Transverse colon (tissue), 4 donors: ENCODE results near the gene RGS6. TPM values are rescaled to one million over a fixed set of nuclear protein-coding genes. Genes with fewer than 3 reads are reported as not detected.

Experiments used
- DNase-seq: peaks from one replicate; pipeline ENCODE4 v3.0.0-alpha.2; 2019
- H3K27ac ChIP-seq, 4 donors: fragments of 200-600 bp; sonication (generic); 2 replicates each; pipeline ENCODE4 v1.5.1; 2016 to 2018; ENCODE audit warnings: inconsistent platforms in 4 of 4
- H3K27me3 ChIP-seq: fragments of 200-600 bp; sonication (generic); 2 replicates; pipeline ENCODE4 v1.5.1; 2017; ENCODE audit warnings: inconsistent platforms
- H3K36me3 ChIP-seq, 4 donors: fragments of 200-600 bp; sonication (generic); 2 replicates each; pipeline ENCODE4 v1.5.1; 2017 to 2019; ENCODE audit warnings: inconsistent platforms in 4 of 4
- H3K4me1 ChIP-seq, 4 donors: fragments of 200-600 bp; sonication (generic); 2 replicates each; pipeline ENCODE4 v1.5.1; 2017 to 2020; ENCODE audit warnings: inconsistent platforms in 4 of 4
- H3K4me3 ChIP-seq, 4 donors: fragments of 200-600 bp; sonication (generic); 1 replicate in 1 of 4; 2 replicates in 3 of 4; pipeline versions ENCODE4 v1.5.1 to v1.6.1; 2017 to 2019; ENCODE audit warnings: inconsistent platforms in 4 of 4
- H3K9me3 ChIP-seq, 2 donors: fragments of 200-600 bp; sonication (generic); 2 replicates each; pipeline ENCODE4 v1.5.1; 2017 to 2019; ENCODE audit warnings: inconsistent platforms in 2 of 2
- EP300 ChIP-seq: sonication (generic); formaldehyde crosslinking; IDR thresholded peaks from one replicate; pipeline ENCODE4 v1.6.1; 2017; ENCODE audit warnings: antibody characterized with exemption, low read depth
- POLR2A ChIP-seq: fragments of 450-650 bp; IDR thresholded peaks from one replicate; pipeline ENCODE4 v1.6.1; 2016; ENCODE audit warnings: antibody characterized with exemption, mild to moderate bottlenecking, moderate library complexity
- POLR2AphosphoS5 ChIP-seq, 3 donors: sonication (generic); formaldehyde crosslinking; IDR thresholded peaks; one replicate each; pipeline ENCODE4 v1.6.1; 2016; ENCODE audit warnings: antibody characterized with exemption in 3 of 3
- WGBS, 2 donors: methylation state at CpG; one replicate each; pipeline ENCODE4 v1.1.5; 2018; ENCODE audit warnings: low coverage in 1 of 2; 5-methylcytosine and 5-hydroxymethylcytosine counted together
- in situ Hi-C, 4 donors: fragments of 200-750 bp; cut with MboI; loops; one replicate each; pipeline versions ENCODE4 v1.15.0 to v1.15.1; 2017; ENCODE audit warnings: low sequenced_read_pairs in 3 of 4, low pct_ligation_motif_present in 1 of 4, low pct_unique_long_range_greater_than_20kb in 1 of 4
- intact Hi-C: fragments of 100-400 bp; cut with DNase I; formaldehyde crosslinking; loops from one replicate; pipeline ENCODE4 v1.15.1; 2023; ENCODE audit warnings: low total_unique reads
- total RNA-seq, 4 donors: library from RNA; depleted of rRNA; stranded (reverse); fragments of >200 nt; gene quantifications; one replicate each; pipeline ENCODE4 v1.1.0, GENCODE V29; 2016
- TF ChIP-seq, protein P1 (sequence below), 5 experiments: fragments of 200-600 bp in 3 of 5; fragments of 450-650 bp in 2 of 5; sonication (generic) in 3 of 5; IDR thresholded peaks; 1 replicate in 2 of 5; 2 replicates in 3 of 5; pipeline ENCODE4 v1.5.1; 2016 to 2017; ENCODE audit warnings: antibody characterized with exemption in 5 of 5, inconsistent platforms in 3 of 5, mild to moderate bottlenecking in 2 of 5, moderate library complexity in 1 of 5

Gene RGS6
- total RNA-seq, 4 donors from 2014 or later: 0.41 to 0.48 TPM; not detected in 2

DNA sequence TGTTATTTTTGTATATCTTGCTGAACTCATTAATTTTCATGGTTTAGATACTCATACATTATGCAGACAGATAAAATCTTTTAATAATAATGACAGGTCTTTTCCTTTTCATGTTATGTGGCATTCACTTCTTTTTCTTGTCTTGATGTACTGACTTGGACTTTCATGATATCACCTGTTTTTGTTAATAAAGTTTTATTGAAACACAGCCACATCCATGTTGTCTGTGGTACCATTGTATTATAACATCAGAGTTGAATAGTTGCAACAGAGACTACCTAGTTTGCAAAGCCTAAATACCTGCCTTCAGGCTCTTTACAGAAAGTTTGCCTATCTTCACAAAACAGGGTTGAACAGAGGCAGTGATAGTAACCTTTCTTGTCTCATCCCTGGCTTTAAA lies 85.1 kb downstream of the RGS6 start:
- TF ChIP-seq POLR2A (no peak), EP300 (no peak), POLR2AphosphoS5 (IDR thresholded peaks at IDR 0.05) (no peak)
- TF ChIP-seq, protein P1, sequence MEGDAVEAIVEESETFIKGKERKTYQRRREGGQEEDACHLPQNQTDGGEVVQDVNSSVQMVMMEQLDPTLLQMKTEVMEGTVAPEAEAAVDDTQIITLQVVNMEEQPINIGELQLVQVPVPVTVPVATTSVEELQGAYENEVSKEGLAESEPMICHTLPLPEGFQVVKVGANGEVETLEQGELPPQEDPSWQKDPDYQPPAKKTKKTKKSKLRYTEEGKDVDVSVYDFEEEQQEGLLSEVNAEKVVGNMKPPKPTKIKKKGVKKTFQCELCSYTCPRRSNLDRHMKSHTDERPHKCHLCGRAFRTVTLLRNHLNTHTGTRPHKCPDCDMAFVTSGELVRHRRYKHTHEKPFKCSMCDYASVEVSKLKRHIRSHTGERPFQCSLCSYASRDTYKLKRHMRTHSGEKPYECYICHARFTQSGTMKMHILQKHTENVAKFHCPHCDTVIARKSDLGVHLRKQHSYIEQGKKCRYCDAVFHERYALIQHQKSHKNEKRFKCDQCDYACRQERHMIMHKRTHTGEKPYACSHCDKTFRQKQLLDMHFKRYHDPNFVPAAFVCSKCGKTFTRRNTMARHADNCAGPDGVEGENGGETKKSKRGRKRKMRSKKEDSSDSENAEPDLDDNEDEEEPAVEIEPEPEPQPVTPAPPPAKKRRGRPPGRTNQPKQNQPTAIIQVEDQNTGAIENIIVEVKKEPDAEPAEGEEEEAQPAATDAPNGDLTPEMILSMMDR (IDR thresholded peaks at IDR 0.05): no peak
- no peak overlapping the region for H3K27ac ChIP-seq
- intact Hi-C loops: no loop called here
- DNase-seq: no peak
- H3K27me3 ChIP-seq: no peaks in the 10 kb centered on the region
- H3K4me3 ChIP-seq: no peak overlapping the region
- no peaks in the 10 kb centered on the region for H3K36me3 ChIP-seq
- no peaks in the 10 kb centered on the region for H3K9me3 ChIP-seq
- in situ Hi-C loops: no loop called here
- H3K4me1 ChIP-seq: no peaks in the 10 kb centered on the region

DNA sequence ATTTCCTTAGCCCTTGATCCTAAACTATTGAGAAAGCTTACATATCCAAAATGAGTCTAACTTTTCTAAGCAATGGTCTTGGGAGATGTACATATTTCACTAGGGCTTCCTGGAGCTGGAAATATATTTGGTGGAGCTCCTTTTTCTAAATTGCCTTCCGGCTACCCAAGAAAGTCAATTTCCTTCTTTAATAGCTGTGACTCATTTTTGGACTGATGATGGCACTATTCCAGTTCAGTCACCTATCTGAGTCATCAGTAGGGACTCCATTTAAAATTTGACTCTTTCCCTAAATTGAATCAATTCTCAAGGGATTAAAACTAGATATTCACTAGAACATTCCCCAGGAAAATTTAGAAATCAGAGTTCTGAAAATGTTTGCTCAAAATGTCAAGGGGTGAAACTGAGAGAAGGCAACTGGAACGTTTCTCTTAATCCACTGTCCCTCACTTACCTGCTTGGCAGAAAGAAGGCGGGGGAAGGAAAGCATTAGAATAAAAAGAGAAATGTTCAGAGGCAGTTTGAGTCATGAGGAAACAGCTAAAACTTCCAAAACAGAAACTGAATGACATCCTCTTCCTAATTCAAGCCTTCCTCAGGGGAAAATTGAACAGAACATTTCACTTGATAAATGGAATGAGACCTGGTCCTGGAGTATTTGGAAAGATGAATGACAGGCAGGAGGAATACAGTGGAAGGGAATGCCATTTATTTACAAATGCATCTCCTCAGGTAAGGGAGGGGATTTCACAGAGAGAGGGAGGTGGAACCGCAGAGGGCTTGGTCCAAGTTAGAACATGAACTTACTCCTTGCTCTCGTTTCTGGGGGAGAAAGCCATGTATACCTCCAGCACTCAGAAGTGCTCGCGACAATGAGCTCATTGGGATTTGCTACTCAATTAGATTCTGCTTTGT lies 91.2 kb downstream of the RGS6 start:
- in situ Hi-C loops (no loop called here), intact Hi-C loops (no loop called here)
- no peak for TF ChIP-seq EP300
- no peak for TF ChIP-seq POLR2A
- TF ChIP-seq, protein P1 (IDR thresholded peaks at IDR 0.05): no peak
- TF ChIP-seq POLR2AphosphoS5 (IDR thresholded peaks at IDR 0.05): no peak
- Histone ChIP-seq H3K9me3 (no peaks in the 10 kb centered on the region), H3K36me3 (no peaks in the 10 kb centered on the region), H3K4me3 (no peak overlapping the region), H3K27ac (no peak overlapping the region), H3K27me3 (peaks cover 3% of the 10 kb centered on the region), H3K4me1 (no peaks in the 10 kb centered on the region)
- WGBS, 2 donors: 53 to 55% methylated on average over 2 to 7 of the region's 7 CpGs
- DNase-seq: no peak

DNA sequence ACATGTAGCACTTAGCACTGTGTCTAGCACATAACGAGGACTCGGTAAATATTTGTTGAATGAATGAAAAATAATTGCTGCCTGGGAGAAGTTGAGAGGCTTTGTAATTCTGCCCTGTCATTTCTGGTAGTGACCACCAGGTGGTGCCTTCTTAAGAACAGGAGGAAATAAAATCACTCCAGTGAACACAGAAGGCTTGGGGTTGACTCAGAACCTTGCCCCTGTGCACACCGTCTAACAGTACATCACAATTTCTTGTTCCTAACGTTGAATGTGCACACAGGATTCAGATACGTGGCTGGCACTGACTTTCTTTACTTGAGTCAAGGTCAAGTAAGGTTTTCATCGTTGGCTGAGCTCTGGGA lies 91.8 kb downstream of the RGS6 start:
- WGBS, 2 donors: 28% methylated on average over 6 of the region's 6 CpGs; no CpG with 5 or more reads in 1 of the 2 donors
- no peaks in the 10 kb centered on the region for H3K9me3 ChIP-seq
- H3K27ac ChIP-seq: no peak overlapping the region
- H3K27me3 ChIP-seq: peaks cover 3% of the 10 kb centered on the region
- H3K4me1 ChIP-seq: no peaks in the 10 kb centered on the region
- intact Hi-C loops: no loop called here
- no peak overlapping the region for H3K4me3 ChIP-seq
- no peaks in the 10 kb centered on the region for H3K36me3 ChIP-seq
- in situ Hi-C loops: no loop called here
- TF ChIP-seq, protein P1 (IDR thresholded peaks at IDR 0.05): peak; percentile 19 to 62 (median 56)
- no peak for TF ChIP-seq EP300
- DNase-seq: peak; percentile 8

DNA sequence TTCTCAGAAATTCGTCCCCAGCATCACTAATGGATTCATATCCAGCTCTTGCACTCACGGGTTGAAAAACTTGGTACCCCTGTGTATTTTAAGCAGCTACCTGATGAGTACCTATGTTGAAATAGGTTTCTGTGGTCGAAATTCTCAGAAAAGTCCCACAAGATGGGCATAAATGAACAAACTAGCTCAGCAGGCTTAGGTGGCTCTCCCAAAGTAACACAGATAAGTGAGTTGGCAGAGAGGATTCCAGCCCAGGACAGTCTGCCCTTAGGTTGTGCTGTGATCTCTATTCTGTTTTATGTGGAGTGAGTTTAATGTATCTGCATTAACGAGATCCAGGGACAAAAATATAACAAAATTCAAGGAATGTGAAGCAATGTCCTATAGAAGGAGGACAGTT lies 92.3 kb downstream of the RGS6 start:
- in situ Hi-C loops: no loop called here
- no peak overlapping the region for H3K4me3 ChIP-seq
- 64% methylated on average over 4 of the region's 4 CpGs; no CpG with 5 or more reads in 1 of the 2 donors for WGBS, 2 donors

More for the DNA sequence above, 92.3 kb downstream of the RGS6 start:
- Histone ChIP-seq H3K4me1 (no peaks in the 10 kb centered on the region), H3K36me3 (no peaks in the 10 kb centered on the region), H3K27me3 (peaks cover 3% of the 10 kb centered on the region), H3K9me3 (no peaks in the 10 kb centered on the region), H3K27ac (no peak overlapping the region)
- TF ChIP-seq POLR2AphosphoS5 (IDR thresholded peaks at IDR 0.05) (no peak), EP300 (no peak), POLR2A (no peak)
- TF ChIP-seq, protein P1 (IDR thresholded peaks at IDR 0.05): no peak
- intact Hi-C loops: no loop called here
- no peak for DNase-seq
